Neural crest cell (in vitro differentiated cells): ENCODE data around the gene HTT-AS. TPM values are rescaled to one million over a fixed set of nuclear protein-coding genes. Genes with fewer than 3 reads are reported as not detected.

Experiments used
- DNase-seq: peaks from one replicate; pipeline ENCODE4 v3.0.0; 2021; ENCODE audit warnings: low read depth, mixed read lengths, low spot score
- H3K27ac Mint-ChIP-seq: one replicate; pipeline ENCODE4 v1.8.0; 2021; ENCODE audit warnings: mild to moderate bottlenecking, mixed read lengths; ENCODE audit not compliant: unreplicated experiment
- H3K27me3 Mint-ChIP-seq: 2 replicates; pipeline ENCODE4 v1.8.0; 2021; ENCODE audit warnings: low read depth, mild to moderate bottlenecking, mixed read lengths
- H3K36me3 Mint-ChIP-seq: 2 replicates; pipeline ENCODE4 v1.8.0; 2021; ENCODE audit warnings: low read depth, mild to moderate bottlenecking, mixed read lengths
- H3K4me1 Mint-ChIP-seq: 2 replicates; pipeline ENCODE4 v1.8.0; 2021; ENCODE audit warnings: mixed read lengths
- H3K4me3 Mint-ChIP-seq: one replicate; pipeline ENCODE4 v1.8.0; 2021; ENCODE audit warnings: mild to moderate bottlenecking, mixed read lengths
- H3K9me3 Mint-ChIP-seq: 2 replicates; pipeline ENCODE4 v1.8.0; 2021; ENCODE audit warnings: mixed read lengths
- total RNA-seq: library from RNA; stranded (reverse); gene quantifications from 2 replicates; pipeline ENCODE4 v1.2.1, GENCODE V29; 2021
- TF ChIP-seq, protein P1 (sequence below): fragments of 200-600 bp; sonication (generic); conservative IDR thresholded peaks from 2 replicates; pipeline ENCODE4 v1.5.0; 2021; ENCODE audit warnings: antibody characterized with exemption, mild to moderate bottlenecking

Gene HTT-AS
- total RNA-seq, 1 donor from 2014 or later = not detected

GRCh38 chr4:3119464-3119863 lies 45.1 kb upstream of the HTT-AS start:
- no peaks in the 10 kb centered on the region for H3K27me3 Mint-ChIP-seq
- H3K27ac Mint-ChIP-seq = no peak overlapping the region
- H3K4me1 Mint-ChIP-seq = peaks cover 10% of the 10 kb centered on the region
- DNase-seq = no peak
- peaks cover 9% of the 10 kb centered on the region for H3K36me3 Mint-ChIP-seq
- TF ChIP-seq, protein P1, sequence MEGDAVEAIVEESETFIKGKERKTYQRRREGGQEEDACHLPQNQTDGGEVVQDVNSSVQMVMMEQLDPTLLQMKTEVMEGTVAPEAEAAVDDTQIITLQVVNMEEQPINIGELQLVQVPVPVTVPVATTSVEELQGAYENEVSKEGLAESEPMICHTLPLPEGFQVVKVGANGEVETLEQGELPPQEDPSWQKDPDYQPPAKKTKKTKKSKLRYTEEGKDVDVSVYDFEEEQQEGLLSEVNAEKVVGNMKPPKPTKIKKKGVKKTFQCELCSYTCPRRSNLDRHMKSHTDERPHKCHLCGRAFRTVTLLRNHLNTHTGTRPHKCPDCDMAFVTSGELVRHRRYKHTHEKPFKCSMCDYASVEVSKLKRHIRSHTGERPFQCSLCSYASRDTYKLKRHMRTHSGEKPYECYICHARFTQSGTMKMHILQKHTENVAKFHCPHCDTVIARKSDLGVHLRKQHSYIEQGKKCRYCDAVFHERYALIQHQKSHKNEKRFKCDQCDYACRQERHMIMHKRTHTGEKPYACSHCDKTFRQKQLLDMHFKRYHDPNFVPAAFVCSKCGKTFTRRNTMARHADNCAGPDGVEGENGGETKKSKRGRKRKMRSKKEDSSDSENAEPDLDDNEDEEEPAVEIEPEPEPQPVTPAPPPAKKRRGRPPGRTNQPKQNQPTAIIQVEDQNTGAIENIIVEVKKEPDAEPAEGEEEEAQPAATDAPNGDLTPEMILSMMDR = no peak
- no peaks in the 10 kb centered on the region for H3K9me3 Mint-ChIP-seq
- H3K4me3 Mint-ChIP-seq = no peak overlapping the region

- Mint-ChIP-seq H3K27me3 (no peaks in the 10 kb centered on the region), H3K27ac (peak overlapping the region; percentile 10), H3K4me1 (peaks cover 10% of the 10 kb centered on the region), H3K36me3 (peaks cover 9% of the 10 kb centered on the region), H3K4me3 (no peak overlapping the region), H3K9me3 (no peaks in the 10 kb centered on the region)
- DNase-seq = no peak
- TF ChIP-seq, protein P1 = no peak
These were observed 44.0 kb upstream of the HTT-AS start for GRCh38 chr4:3118312-3118711.

DNA sequence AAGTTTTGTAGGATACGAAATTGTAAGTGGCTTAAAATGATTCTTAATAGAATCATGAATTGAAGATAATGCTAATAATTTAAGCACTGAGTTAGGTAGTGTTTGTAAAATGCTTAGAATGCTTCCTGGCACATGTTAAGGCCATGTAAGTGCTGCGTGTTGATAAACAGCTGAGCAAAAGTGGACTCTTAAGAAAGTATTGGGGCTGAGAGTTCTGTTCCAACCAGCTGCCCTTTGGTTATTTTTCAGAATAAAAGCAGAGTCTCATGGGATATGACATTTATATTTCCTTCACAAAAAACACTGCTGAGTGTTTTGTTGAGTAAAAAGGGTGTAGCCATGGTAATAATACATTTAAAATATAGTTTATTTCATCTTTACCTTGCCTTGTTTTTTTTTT lies 42.6 kb upstream of the HTT-AS start:
- H3K27ac Mint-ChIP-seq = no peak overlapping the region
- peaks cover under 1% of the 10 kb centered on the region for H3K4me1 Mint-ChIP-seq
- H3K4me3 Mint-ChIP-seq = no peak overlapping the region
- TF ChIP-seq, protein P1 = no peak
- H3K9me3 Mint-ChIP-seq = no peaks in the 10 kb centered on the region
- no peak for DNase-seq
- H3K36me3 Mint-ChIP-seq = peaks cover 7% of the 10 kb centered on the region
- H3K27me3 Mint-ChIP-seq = no peaks in the 10 kb centered on the region

- TF ChIP-seq, protein P1 = no peak
- H3K36me3 Mint-ChIP-seq = peaks cover 6% of the 10 kb centered on the region
- no peak overlapping the region for H3K27ac Mint-ChIP-seq
- H3K9me3 Mint-ChIP-seq = no peaks in the 10 kb centered on the region
- no peak for DNase-seq
- no peaks in the 10 kb centered on the region for H3K4me1 Mint-ChIP-seq
- no peaks in the 10 kb centered on the region for H3K27me3 Mint-ChIP-seq
- no peak overlapping the region for H3K4me3 Mint-ChIP-seq
These were observed 41.4 kb upstream of the HTT-AS start for GRCh38 chr4:3115637-3116270.

- H3K27me3 Mint-ChIP-seq = no peaks in the 10 kb centered on the region
- no peak overlapping the region for H3K27ac Mint-ChIP-seq
- H3K4me3 Mint-ChIP-seq = no peak overlapping the region
- H3K4me1 Mint-ChIP-seq = no peaks in the 10 kb centered on the region
- H3K36me3 Mint-ChIP-seq = peaks cover 10% of the 10 kb centered on the region
- TF ChIP-seq, protein P1 = no peak
- DNase-seq = no peak
- no peaks in the 10 kb centered on the region for H3K9me3 Mint-ChIP-seq
These were observed 40.0 kb upstream of the HTT-AS start for GRCh38 chr4:3114377-3114776.
